HG03159 (cell line): ENCODE data around the gene FAM184A.
"Not testable (repeated sequence)": the region's sequence is repeated elsewhere in the genome, so short reads cannot be mapped to it uniquely, and the experiment has no call there.

ENCODE experiments used
- ATAC-seq: cut with Tn5 transposase; IDR thresholded peaks from one replicate; pipeline ENCODE4 v1.9.1; 2021; ENCODE audit warnings: mild to moderate bottlenecking, moderate library complexity; ENCODE audit not compliant: unreplicated experiment

The FAM184A gene

GRCh38 chr6:119078376-119079282 lies at the start of gene FAM184A:
Gene FAM184A (minus strand): TSS chr6:119078664. CDS start chr6:119078299, 365 bp downstream.
- ATAC-seq = peak; percentile 64

GRCh38 chr6:119127627-119128026 lies 49.2 kb upstream of the FAM184A start:
- ATAC-seq = no peak

- ATAC-seq = no peak
These were observed 48.4 kb upstream of the FAM184A start for GRCh38 chr6:119126826-119127225.

- no peak for ATAC-seq
These were observed 47.7 kb upstream of the FAM184A start for GRCh38 chr6:119126140-119126539.

GRCh38 chr6:119125576-119125975 lies 47.1 kb upstream of the FAM184A start:
- ATAC-seq = no peak

- no peak for ATAC-seq
These were observed 45.8 kb upstream of the FAM184A start for GRCh38 chr6:119124079-119124824.

GRCh38 chr6:119122336-119122735 lies 43.9 kb upstream of the FAM184A start:
- ATAC-seq = no peak

- ATAC-seq = no peak
These were observed 42.9 kb upstream of the FAM184A start for GRCh38 chr6:119121367-119121766.

GRCh38 chr6:119119989-119120388 lies 41.5 kb upstream of the FAM184A start:
- ATAC-seq = no peak

- not testable (repeated sequence) for ATAC-seq
These were observed 40.6 kb upstream of the FAM184A start for GRCh38 chr6:119119062-119119461.

- ATAC-seq = no peak
These were observed 38.3 kb upstream of the FAM184A start for GRCh38 chr6:119116712-119117281.

- no peak for ATAC-seq
These were observed 35.5 kb upstream of the FAM184A start for GRCh38 chr6:119113961-119114360.

- no peak for ATAC-seq
These were observed 34.5 kb upstream of the FAM184A start for GRCh38 chr6:119112812-119113530.

GRCh38 chr6:119110601-119111548 lies 32.4 kb upstream of the FAM184A start:
- ATAC-seq = peak; percentile 86

GRCh38 chr6:119109654-119110325 lies 31.3 kb upstream of the FAM184A start:
- no peak for ATAC-seq

GRCh38 chr6:119108076-119108475 lies 29.6 kb upstream of the FAM184A start:
- ATAC-seq = no peak

GRCh38 chr6:119105282-119105681 lies 26.8 kb upstream of the FAM184A start:
- ATAC-seq = no peak

- no peak for ATAC-seq
These were observed 24.4 kb upstream of the FAM184A start for GRCh38 chr6:119102901-119103300.

- no peak for ATAC-seq
These were observed 21.7 kb upstream of the FAM184A start for GRCh38 chr6:119100115-119100514.
